HG03558 (cell line): Measurements from ENCODE around the gene CCSER2.
"Not testable (repeated sequence)": the region's sequence is repeated elsewhere in the genome, so short reads cannot be mapped to it uniquely, and the experiment has no call there.

ENCODE experiments used
- ATAC-seq: cut with Tn5 transposase; IDR thresholded peaks from one replicate; pipeline ENCODE4 v1.9.1; 2021; ENCODE audit warnings: moderate number of reproducible peaks; ENCODE audit not compliant: unreplicated experiment; ENCODE audit errors: extremely low read depth

The CCSER2 gene

DNA sequence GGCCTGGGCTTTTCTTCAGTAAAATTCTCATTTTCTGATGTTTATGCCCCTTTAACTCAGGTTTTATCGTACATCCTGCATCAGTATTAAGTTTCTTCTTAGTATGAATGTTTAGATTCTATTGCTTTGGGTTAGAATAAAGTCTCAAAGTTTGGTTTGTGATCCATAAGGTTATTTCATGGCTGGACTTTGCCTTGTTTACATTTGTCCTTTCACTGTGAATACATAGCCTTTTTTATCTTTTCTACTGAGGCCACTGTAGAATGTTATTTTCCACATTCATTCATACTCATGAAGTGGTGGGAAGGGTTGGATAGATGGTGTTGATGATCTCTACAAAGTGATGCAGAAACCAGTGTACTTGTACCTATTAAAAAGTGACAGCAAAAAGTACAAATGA lies 59.8 kb downstream of the CCSER2 start:
- no peak for ATAC-seq

DNA sequence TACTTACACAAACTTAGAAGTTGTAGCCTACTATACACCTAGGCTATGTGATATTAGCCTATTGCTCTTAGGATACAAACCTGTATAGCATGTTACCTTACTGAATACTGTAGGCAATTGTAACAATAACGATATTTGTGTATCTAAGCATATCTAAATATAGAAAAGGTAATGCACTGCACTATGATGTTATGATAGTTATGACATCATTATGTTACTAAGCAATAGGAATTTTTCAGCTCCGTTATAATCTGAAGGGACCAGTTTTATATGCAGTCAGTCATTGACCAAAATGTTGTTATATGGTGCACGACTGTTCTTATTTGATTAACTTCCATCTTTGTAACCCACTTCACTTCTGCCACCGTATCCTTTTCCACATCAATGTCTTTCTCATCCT lies 62.0 kb downstream of the CCSER2 start:
- ATAC-seq: no peak

DNA sequence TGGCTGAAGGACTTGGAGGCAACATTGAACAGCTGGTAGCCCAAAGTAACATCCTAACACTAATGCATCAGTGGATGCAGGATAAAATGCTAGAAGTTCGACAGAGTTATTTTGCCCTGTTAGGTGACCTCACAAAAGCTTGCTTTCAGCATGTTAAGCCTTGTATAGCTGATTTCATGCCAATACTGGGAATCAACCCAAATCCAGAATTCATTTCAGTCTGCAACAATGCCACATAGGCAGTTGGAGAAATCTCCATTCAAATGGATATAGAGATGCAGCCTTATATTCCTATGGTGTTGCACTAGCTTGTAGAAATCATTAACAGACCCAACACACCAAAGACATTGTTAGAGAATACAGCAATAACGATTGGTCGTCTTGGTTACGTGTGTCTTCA lies 62.9 kb downstream of the CCSER2 start:
- no peak for ATAC-seq

DNA sequence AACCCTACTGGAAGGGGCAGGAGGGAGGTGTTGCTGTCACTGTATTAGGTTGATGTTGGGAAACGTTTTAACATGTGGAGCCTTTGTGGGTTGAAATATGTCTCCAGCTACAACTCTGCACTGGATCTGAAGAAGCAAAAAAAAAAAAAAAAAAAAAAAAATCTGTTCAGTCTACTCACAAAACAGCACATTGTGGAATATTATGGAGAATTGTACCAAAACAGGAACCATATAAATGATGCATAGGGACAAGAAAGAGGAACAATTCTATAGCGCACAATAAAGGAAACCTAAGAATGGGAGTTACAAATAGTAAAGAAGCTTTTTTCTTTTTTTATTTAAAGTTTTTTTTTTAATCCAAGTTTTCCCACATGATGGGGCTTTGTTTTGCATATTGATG lies 63.8 kb downstream of the CCSER2 start:
- ATAC-seq: no peak

DNA sequence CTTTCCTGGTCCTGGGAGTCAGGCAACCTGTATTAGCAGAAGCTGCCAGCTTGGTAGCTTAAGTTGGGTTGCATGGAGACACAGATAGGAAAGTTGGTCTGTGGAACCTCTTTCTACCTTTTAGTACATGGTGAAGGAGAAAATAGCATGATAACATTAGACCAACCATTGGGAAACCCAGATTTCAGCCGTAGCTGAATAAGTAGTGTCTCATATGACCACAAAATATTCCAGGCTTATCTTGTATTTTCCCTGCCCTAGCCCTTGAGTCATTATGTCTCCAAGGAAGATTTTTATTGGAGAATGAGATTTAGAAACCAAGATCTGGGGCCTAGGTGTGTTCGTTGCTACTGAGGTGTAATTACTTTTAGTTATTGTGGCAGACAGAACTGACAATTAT lies 67.2 kb downstream of the CCSER2 start:
- ATAC-seq: no peak

DNA sequence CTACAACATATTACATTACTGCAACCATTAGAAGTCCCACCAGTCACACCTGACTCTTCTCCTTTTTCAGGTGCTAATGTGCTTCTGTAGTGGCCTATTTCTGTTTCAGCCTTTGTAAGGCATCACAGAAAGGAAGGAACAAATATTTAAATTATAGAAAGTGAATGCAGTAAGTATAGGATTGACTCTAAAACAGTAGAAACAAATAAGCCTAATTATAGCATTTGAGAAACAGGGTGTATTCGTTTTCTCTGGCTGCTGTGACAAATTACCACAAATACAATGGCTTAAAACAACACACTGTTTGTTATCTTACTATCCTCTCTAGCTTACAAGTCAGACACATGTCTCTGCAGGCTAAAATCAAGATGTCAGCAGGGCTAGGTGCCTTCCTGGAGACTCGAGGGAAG lies 69.4 kb downstream of the CCSER2 start:
- ATAC-seq: no peak

DNA sequence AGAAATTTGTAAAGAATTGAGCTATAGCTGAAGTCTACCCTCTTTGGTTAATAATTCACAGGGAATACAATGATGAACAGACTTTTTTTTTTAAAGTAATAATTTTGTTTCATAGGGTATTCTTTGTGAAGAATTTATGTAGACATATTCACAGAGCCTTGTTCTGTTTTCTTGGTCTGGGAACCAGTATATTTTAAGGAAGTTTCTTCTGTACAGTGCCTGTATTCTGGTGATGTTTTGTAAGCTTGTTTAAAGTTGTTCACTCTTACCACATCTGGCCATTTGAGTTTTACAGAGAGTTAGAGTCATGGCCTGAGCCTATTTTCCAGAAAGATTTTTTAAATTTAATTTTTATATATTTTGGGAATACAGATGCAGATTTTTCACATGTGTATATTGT lies 70.3 kb downstream of the CCSER2 start:
- no peak for ATAC-seq

DNA sequence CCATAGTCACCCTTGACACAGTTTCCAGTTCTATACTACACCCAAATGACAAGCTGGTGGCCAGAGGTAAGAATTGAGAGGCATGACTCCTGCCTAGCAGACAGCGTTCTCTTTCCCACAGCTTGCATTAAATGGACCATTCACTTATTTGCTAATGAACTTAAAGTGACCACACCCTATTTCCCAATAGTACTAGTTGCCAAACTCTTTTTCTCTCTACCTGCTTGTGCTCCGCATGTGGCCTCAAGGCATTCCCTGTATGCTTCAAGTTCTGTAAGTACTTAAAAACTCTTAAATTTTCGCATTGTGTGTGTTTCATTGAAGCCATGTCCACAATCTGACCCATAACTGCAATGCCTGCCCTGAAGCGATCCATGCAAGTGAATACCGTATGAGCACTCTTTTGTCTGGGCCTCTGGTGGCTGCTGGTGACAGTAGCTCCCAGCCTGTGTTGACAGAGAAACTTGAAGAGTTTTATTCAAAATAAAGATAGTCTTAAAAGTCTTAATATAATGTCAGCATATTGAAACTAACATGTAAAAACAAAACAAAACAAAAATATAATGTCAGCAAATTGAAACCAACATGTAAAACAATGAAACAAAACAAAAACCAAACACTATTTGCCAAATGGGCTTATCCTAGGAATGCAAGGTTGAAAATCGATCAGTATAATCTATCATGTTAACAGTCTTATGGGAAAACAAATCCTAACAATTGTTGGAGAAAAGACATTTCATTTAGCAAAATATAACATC lies 73.6 kb downstream of the CCSER2 start:
- ATAC-seq: no peak

DNA sequence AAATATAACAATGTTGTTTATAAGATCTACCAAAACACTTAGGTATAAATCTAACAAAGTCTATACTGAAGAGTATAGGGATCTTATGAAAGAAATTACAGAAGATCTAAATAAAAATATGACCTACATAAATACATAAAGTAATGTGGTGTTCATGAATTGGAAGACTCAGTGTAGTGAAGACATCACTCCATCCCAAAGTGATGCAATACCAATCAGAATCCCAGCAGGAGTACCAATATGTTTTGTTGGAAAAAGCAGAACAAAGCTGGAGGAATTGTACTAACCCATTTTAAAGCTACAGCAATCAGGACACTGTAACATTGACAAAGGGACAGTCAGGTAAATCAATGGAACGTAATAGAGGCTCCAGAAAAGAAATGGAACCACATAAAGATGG lies 76.4 kb downstream of the CCSER2 start:
- no peak for ATAC-seq

DNA sequence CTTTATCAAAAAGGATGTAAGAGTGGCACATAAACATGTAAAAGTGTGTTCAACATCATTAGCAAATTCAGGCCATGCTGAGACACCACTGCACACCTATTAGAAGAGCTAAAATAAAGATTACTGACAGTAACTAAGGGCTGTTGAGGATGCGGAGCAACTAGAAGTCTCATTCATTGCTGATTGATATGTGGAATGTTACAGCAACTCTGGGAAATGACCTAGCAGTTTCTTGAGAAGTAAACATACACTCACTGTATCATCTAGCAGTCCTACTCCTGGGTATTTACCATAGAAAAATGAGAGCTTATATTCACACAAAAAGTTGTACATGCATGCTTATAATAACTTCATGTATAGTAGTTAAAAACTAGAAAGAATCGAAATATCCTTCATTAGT lies 77.3 kb downstream of the CCSER2 start:
- ATAC-seq: no peak

DNA sequence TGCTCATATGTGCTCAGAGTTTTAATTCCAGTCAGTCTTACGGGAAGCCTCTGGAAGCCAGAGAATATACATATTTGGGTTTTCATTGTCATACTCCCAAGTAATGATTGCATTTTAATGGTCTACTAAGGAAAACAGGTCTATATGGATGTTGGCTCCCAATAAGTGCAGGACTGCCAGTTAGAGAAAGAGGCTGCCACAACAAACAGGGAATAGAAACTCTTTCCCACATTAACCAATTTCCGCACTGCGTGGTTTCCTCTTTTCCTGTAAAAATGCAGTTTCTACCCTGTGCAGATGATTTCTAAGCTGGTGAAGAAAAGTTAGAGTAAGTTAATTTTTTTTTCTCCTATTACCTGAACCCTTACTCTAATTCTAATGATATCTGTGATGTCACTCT lies 78.2 kb downstream of the CCSER2 start:
- no peak for ATAC-seq

DNA sequence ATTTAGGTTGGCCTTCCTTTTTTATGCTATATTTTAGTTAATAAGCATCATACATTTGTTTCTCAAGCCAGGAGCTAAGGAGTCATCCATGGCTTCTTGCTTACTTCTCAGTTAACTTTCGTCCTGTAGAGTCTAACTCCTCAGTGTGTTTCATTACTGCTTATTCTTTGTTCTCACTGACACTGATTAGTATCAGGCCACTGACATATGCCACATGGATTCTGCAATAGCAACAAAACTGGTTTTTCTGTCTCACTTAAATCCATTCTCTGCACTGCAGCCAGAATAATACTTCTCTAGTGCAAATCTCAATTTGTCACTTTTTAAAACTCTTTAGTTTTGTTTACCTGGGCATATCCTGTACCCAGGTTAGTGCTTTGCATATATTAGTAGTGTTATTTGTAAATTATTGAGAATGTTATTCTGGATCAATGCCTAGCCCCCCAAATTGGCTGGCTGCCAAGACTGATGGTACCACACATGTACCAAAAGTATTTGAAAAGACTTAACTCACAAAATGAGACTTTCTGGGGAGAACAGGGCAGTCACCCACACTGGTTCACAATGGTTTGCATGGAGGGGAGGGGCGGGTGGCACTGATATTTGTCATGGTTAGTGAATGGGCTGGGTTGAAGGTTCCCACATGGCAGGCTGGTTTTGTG lies 79.1 kb downstream of the CCSER2 start:
- no peak for ATAC-seq

DNA sequence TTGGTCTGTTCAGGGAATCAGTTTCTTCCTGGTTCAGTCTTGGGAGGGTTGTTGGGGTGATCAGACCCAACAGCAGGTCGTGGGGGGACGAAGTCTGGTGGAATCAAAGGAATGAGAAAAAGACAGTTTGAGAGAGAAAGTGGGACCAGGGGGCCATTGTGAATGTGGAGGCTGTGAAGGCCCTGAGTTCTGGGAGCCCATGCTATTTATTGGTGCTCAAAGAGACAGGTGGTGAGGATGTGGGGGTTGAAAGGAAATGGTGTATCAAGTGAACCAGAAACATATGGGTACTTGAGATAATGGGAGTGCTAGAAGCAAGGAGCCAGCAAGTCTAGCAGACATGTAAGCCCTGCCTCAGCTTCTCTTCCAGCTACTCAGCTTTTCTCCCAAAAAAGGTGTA lies 84.1 kb downstream of the CCSER2 start:
- no peak for ATAC-seq

DNA sequence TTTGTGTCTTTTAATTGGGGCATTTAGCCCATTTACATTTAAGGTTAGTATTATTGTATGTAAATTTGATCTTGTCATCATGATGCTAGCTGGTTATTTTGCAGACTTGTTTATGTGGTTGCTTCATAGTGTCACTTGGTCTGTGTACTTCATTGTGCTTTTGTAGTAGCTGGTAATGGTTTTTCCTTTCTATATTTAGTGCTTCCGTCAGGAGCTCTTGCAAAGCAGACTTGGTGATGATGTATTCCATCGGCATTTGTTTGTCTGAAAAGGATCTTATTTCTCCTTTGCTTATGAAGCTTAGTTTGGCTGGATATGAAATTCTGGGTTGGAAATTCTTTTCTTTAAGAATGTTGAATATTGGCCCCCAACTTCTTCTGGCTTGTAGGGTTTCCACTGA lies 85.7 kb downstream of the CCSER2 start:
- ATAC-seq: not testable (repeated sequence)

DNA sequence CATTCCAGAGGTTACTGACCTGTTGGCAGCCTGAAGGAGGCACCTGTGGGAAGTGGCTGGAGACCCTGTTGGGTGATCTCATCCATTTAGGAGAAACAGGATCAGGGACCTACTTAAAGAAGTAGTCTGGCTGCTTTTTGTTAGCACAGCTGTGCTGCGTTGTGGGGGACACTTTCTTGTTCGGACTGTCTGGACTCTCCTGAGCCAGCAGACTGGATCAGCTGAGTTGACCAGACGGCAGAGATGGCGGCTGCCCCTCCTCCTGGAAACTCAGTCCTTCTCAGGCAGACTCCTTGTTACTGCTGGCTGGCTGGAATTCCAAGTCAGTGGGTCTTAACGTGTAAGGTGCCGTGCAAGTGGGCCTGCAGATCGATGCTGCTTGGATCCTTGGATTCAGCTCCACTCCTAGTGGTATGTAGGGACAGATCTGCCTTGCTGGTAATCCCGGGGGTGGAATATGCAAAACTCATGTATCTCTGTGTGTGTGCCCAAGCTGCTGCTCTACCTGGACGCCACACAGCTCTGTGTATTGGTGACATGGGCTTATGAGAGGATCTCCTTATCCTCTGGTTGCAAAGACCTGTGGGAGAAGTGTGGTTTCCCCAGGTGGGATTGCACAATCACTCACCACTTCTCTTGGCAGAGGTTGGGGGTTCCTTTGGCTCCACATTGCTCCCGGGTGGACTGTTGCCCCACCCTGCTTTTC lies 87.3 kb downstream of the CCSER2 start:
- ATAC-seq: no peak

DNA sequence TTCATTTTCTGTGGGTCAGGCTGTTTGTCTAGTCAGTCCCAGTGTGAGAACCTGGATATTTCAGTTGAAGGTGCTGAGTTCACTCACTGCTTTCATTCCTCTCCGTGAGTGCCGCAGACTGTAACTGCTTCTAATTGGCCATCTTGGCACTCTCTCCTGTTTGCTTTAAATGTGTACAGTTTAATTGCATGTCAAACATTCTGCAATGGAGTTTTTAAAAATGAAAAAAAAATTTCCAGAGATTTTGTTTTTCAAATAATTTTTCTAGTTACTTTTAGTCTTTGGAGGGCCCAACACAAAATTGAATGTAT lies 87.8 kb downstream of the CCSER2 start:
- no peak for ATAC-seq

DNA sequence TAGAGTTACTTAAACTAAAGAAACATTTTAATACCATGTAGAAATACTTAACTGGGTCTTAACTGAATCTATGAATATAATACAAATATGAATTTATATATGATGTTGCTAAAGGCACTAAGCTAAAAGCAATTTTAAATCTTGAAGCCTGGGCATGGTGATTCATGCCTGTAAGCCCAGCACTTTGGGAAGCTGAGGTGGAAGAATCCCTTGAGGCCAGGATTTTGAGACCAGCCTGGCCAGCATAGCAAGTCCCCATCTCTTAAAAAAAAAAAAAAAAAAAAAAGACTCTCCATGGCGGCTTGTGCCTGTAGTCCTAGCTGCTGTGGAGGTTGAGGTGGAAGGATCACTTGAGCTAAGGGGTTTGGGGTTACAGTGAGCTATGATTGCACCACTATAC lies 95.3 kb downstream of the CCSER2 start:
- no peak for ATAC-seq

DNA sequence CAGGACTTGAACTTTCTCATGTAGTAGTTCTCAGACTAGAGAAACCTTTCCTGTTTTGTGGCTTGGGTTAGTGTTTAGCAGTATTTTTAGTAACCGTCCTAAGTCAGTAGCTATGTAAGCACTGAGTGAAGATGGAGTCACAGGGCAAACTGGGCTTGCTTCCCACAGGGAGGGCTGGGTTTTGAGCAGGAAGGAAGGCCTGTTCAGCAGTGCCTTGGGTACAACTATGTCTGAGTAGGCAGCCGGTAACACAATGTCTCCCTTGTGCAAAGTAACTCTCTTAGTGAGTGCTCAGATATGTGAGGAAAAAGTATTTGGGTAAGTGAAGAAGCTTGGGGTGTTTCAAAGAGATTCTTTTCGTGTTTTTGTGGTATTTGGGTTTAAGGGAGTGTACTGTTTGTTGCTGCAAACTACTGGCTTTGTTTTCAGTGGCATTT lies 96.4 kb downstream of the CCSER2 start:
- peak; percentile 54 for ATAC-seq

DNA sequence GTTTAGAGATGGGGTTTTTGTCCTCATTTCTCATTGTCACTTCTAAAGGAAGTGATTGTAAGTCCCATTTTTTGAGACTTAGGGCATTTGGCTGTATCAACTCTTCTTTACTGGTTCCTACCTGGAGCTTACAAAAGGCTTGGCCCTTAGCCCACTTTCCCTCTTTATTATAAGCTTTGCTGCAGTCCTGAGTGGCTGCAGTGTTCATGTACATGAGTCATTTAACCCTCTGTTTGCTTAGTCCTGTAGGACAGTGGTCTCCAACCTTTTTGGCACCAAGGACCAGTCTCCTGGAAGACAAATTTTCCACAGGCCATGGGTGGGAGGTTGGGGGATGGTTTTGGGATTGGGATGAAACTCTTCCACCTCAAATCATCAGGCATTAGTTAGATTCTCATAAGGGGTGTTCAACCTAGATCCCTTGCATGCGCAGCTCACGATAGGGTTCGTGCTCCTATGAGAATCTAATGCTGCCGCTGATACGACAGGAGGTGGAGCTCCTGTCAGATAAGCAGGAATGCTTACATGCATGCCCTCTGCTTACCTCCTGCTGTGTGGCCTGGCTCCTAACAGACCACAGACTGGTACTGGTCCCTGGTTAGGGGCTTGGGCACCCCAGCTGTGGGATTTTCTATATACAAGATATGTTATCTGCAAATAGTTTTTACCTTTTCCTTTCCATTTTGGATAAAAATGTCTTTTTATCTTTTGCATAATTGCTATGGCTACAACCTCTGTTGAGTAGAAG lies 99.7 kb downstream of the CCSER2 start:
- ATAC-seq: no peak

DNA sequence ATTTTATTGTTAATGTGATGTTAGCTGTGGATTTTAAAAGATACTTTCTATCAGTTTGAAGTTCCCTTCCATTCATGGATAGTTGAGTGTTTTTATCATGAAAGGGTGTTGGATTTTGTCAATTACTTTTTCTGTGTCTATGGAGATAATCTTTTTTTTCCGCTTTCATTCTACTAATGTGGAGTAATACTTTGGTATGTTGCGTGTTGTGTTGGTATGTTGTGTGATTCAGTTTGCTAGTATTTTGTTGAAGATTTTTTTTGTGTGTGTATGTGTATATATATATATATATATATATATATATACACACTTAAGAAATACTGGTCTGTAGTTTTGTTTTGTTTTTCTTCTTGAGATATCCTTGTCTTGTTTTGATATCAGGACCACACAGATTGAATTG lies 100.3 kb downstream of the CCSER2 start:
- ATAC-seq: no peak

DNA sequence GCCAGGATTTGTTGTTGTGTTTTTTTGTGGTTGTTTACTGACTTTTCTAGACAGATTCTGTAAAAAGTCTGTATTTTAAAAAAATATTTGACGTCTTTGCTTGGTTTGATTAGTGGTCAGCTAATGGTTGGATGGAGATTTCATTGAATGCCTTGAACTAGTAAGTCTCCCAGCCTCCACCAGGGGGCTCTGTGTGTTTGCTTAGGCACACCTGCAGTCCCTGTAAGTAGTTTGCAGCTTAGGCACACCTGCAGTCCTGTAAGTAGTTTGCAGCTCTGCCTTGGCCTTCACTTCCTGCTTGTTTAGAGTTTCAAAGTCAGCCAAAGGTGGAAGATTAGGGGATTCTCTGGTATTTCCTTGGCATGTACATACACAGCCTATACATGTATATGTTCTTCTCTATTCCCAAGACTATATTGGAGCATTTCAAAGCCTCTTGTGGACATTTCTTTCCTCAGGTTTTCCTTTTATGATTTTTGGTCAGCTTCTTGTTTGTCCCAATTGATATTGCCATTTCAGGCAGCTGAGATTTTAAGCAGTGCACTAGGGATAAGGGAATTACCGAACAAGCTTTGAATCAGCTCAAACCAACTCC lies 101.6 kb downstream of the CCSER2 start:
- ATAC-seq: peak; percentile 90
